Activated CD4-positive, alpha-beta T cell treated with anti-CD3 and anti-CD28 coated beads for 36 hours (primary cell): ENCODE data around the gene EDC4. TPM values are rescaled to one million over a fixed set of nuclear protein-coding genes. Genes with fewer than 3 reads are reported as not detected.

Experiments
- ATAC-seq: fragments of 200-7000 bp; cut with Tn5 transposase; one replicate; pipeline ENCODE4 v1.10.0; 2021; ENCODE audit warnings: mild to moderate bottlenecking, moderate library complexity
- CTCF ChIA-PET: fragments of 350-600 bp; sonication (Branson Sonifier 250); formaldehyde crosslinking; loops from one replicate; lab custom pipeline; 2021; ENCODE audit warnings: antibody characterized with exemption; lab: Charles Lee
- POLR2A ChIA-PET: fragments of 350-600 bp; sonication (Branson Sonifier 250); formaldehyde crosslinking; loops from one replicate; lab custom pipeline; 2021; ENCODE audit warnings: antibody characterized with exemption, inconsistent platforms; lab: Charles Lee
- DNase-seq: peaks from one replicate; pipeline ENCODE4 v3.0.0-alpha.2; 2020
- H3K27ac Mint-ChIP-seq: one replicate; pipeline ENCODE4 v1.8.0; 2021; ENCODE audit warnings: mixed read lengths
- H3K27me3 Mint-ChIP-seq: one replicate; pipeline ENCODE4 v1.8.0; 2021; ENCODE audit warnings: mixed read lengths
- H3K36me3 Mint-ChIP-seq: one replicate; pipeline ENCODE4 v1.8.0; 2021; ENCODE audit warnings: low read depth, mixed read lengths
- H3K4me1 Mint-ChIP-seq: one replicate; pipeline ENCODE4 v1.8.0; 2021; ENCODE audit warnings: mixed read lengths
- H3K4me3 Mint-ChIP-seq: one replicate; pipeline ENCODE4 v1.8.0; 2021; ENCODE audit warnings: mild to moderate bottlenecking, moderate library complexity, mixed read lengths
- H3K9me3 Mint-ChIP-seq: one replicate; pipeline ENCODE4 v1.8.0; 2021; ENCODE audit warnings: low read depth, mixed read lengths
- intact Hi-C, 2 experiments: fragments of 100-400 bp; cut with DNase I in 1 of 2; cut with micrococcal nuclease in 1 of 2; formaldehyde crosslinking; loops; one replicate each; pipeline versions ENCODE4 v1.14.2 to v1.15.1; 2022 to 2024; cut with DNase I, micrococcal nuclease
- total RNA-seq, 2 experiments: library from RNA; stranded (reverse); gene quantifications; one replicate each; pipeline ENCODE4 v1.2.3, GENCODE V29; 2021

EDC4 gene
- total RNA-seq, 2 experiments from 2014 or later, result 92.8 to 96.9 TPM

DNA sequence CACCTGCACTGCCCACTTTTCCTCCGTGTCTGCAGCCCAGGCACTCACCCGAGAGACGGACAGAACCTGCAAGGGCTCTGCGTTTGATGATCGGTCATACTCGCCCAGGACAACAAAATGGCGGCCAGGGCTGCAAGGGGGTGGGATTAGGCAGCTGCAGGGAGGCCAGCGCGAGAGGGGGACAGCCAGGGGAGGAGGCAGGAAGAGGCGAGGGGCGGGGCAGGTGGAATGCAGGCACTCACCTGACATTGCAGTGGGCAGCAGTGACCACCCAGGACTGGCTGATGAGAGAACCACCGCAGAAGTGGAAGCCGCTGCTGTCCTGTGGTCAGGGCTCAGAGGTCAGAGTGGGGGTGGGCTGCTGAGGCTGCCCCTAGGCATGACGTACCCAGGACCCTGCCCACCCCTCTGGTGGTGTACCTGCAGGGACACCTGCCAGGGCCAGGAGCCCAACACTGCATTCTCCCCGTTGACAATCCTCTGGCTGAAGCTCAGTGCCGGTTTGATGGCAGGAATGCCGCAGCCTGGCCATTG, 57.9 kb downstream of the EDC4 start:
- Mint-ChIP-seq H3K36me3 (peaks cover 36% of the 10 kb centered on the region), H3K4me3 (no peak overlapping the region)
- CTCF ChIA-PET, result interaction anchor here (1.2 to 1.6 kb wide), 4 partner anchors 9 to 115 kb away, joined by 3 to 5 read pairs (median 3); no protein-coding TSS in a partner anchor

More for the DNA sequence above, 57.9 kb downstream of the EDC4 start:
- H3K9me3 Mint-ChIP-seq, result no peaks in the 10 kb centered on the region
- intact Hi-C loops, result no loop called here
- ATAC-seq (no peak), DNase-seq (peak; percentile 8)
- H3K4me1 Mint-ChIP-seq, result peaks cover 16% of the 10 kb centered on the region
- H3K27ac Mint-ChIP-seq, result no peak overlapping the region
- H3K27me3 Mint-ChIP-seq, result no peaks in the 10 kb centered on the region
- POLR2A ChIA-PET, result no interaction called here

Other genes starting within 250 kb of the EDC4 start
- gene CARMIL2, start 227.9 kb upstream of the EDC4 start, total RNA-seq, result 100 to 1,000 TPM; 138 to 153 TPM
- 10 to 100 TPM; 52.2 to 52.4 TPM for gene ACD, start 212.8 kb upstream of the EDC4 start, total RNA-seq
- 1 to 10 TPM; 7.8 to 8.7 TPM for gene PARD6A, start 212.1 kb upstream of the EDC4 start, total RNA-seq
- 10 to 100 TPM; 11.7 to 12.0 TPM for gene ENKD1, start 206.3 kb upstream of the EDC4 start, total RNA-seq
- gene C16orf86, start 206.2 kb upstream of the EDC4 start, total RNA-seq, result 1 to 10 TPM; 2.4 to 3.0 TPM
- gene GFOD2, start 153.7 kb upstream of the EDC4 start, total RNA-seq, result 10 to 100 TPM in 1 of 2 experiments, 1 to 10 TPM in 1; 8.7 to 11.5 TPM
- 10 to 100 TPM; 15.6 to 18.0 TPM for gene RANBP10, start 66.5 kb upstream of the EDC4 start, total RNA-seq
- gene TSNAXIP1, start 66.2 kb upstream of the EDC4 start, total RNA-seq, result 1 to 10 TPM in 1 of 2 experiments, under 1 TPM in 1; 0.62 to 1.1 TPM
- gene THAP11, start 30.7 kb upstream of the EDC4 start, total RNA-seq, result 10 to 100 TPM; 31.8 to 34.5 TPM
- gene NUTF2, start 26.1 kb upstream of the EDC4 start, total RNA-seq, result 100 to 1,000 TPM; 156 to 249 TPM
- 10 to 100 TPM; 34.9 to 48.6 TPM for gene CENPT, start 25.4 kb upstream of the EDC4 start, total RNA-seq
- gene NRN1L, start 11.8 kb downstream of the EDC4 start, total RNA-seq, result not detected
- 10 to 100 TPM; 11.7 to 11.9 TPM for gene PSKH1, start 20.2 kb downstream of the EDC4 start, total RNA-seq
- 1 to 10 TPM; 2.5 to 3.5 TPM for gene CTRL, start 58.8 kb downstream of the EDC4 start, total RNA-seq
- gene PSMB10, start 63.8 kb downstream of the EDC4 start, total RNA-seq, result 100 to 1,000 TPM; 123 to 195 TPM
- 1 to 10 TPM; 9.1 to 9.9 TPM for gene LCAT, start 71.1 kb downstream of the EDC4 start, total RNA-seq
- 10 to 100 TPM; 21.8 to 25.8 TPM for gene SLC12A4, start 95.6 kb downstream of the EDC4 start, total RNA-seq
- under 1 TPM in 1 of 2 experiments, not detected in 1; 0.11 TPM for gene DPEP3, start 107.4 kb downstream of the EDC4 start, total RNA-seq
- gene DPEP2, start 126.4 kb downstream of the EDC4 start, total RNA-seq, result 1 to 10 TPM; 3.2 to 3.8 TPM
- gene DPEP2NB, start 142.9 kb downstream of the EDC4 start, total RNA-seq, result not detected
- gene DDX28, start 150.2 kb downstream of the EDC4 start, total RNA-seq, result 10 to 100 TPM; 13.7 to 17.1 TPM
- 10 to 100 TPM; 29.5 to 33.1 TPM for gene DUS2, start 150.2 kb downstream of the EDC4 start, total RNA-seq
- gene NFATC3, start 212.3 kb downstream of the EDC4 start, total RNA-seq, result 10 to 100 TPM; 68.4 to 81.2 TPM